Right ventricle myocardium superior (tissue), 1 donor: ENCODE results near the gene LMO7. TPM values are rescaled to one million over a fixed set of nuclear protein-coding genes. Genes with fewer than 3 reads are reported as not detected.
"Not testable (repeated sequence)": the region's sequence is repeated elsewhere in the genome, so short reads cannot be mapped to it uniquely, and the experiment has no call there.

Source experiments
- ATAC-seq: fragments of 200-7000 bp; cut with Tn5 transposase; one replicate; pipeline ENCODE4 v1.9.1; 2020; ENCODE audit warnings: mild to moderate bottlenecking; ENCODE audit not compliant: poor library complexity
- DNase-seq: peaks from one replicate; pipeline ENCODE4 v3.0.0-alpha.2; 2020
- intact Hi-C: fragments of 100-400 bp; cut with DNase I; formaldehyde crosslinking; loops from one replicate; pipeline ENCODE4 v1.11.2; 2022
- total RNA-seq: library from RNA; stranded (reverse); fragmentation: NEBNext Ultra II Directional; extraction: Animal tissue kit (Norgen Biotek cat#: 25700); gene quantifications from one replicate; pipeline ENCODE4 v1.2.1, GENCODE V29; 2021
- donor health status: DM: no; HTN: yes; CAD: no; lungs with severe emphysema.

LMO7 gene
- total RNA-seq, 1 donor from 2014 or later, result 440 TPM

DNA sequence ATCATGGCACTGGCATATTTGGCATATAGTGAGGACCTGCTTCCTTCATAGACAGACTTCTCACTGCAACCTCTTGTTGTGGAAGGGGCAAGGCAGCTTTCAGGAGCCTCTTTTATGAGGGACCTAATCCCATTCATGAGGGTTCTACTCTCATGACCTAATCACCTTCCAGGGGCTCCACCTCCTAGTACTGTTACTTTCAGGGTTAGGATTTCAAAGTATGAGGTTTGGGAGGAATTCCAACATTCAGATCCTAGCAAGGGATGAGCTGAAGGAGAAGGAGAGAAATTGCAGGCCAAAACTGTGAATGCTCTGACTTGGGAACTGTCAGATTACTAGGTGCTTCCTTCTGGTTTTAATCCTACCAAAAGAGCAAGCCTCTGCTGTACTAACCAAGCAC lies 87.8 kb downstream of the LMO7 start:
- DNase-seq (no peak), ATAC-seq (no peak)
- intact Hi-C loops, result no loop called here

DNA sequence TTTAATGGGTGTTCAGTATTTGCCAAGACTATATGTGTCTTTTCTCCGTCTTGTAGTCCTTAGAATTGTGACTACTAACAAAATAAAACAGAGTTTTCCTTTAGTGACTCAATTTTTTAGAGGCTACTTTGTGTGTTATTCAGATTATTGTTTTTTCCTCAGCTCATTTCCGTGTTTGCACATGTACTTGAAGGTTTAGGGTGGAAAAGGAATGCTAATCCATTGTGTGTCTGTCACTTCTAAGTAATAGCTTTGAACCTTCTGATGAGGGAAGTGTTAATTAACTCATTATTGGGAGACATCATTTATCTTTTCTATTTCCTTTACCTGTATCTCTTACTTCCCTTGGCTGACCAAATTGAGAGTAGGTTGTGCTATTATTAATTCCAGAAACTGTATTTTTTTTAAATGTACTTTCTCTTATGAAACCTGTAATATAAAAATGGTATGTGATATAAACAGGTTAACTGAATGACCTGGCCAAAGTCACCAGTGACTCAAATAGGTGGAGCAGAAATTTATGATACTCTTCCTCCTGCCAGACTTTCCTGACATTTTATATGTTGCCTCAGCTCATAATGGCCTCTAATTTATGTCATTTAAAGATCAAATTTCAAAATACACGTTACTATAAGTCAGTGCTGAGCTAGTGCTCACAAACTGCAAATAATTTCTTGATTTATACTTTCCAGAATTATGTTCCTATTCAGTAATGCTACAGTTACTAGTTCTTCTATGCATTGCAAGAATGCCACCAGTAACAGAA lies 88.8 kb downstream of the LMO7 start:
- ATAC-seq, result no peak
- intact Hi-C loops, result no loop called here
- DNase-seq, result no peak

DNA sequence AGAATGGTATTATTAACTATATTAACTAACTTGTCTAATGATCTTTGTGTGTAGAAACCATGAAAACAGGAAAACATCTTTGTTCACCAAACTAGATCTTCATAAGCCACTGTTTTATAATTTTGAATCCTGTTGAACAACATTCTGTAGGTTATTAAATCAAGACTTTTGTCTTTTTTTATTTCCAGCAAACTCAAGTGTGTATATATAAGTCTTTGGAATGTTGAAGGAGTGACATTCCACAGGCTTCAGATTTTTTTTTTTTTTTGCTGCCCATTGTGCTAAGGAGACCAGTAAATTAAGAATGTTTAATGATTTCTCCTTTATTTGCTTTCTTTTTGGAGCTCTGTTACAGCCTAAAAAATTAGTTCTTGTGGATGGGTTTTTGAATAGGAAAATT lies 89.6 kb downstream of the LMO7 start:
- DNase-seq (no peak), ATAC-seq (no peak)
- intact Hi-C loops, result no loop called here

DNA sequence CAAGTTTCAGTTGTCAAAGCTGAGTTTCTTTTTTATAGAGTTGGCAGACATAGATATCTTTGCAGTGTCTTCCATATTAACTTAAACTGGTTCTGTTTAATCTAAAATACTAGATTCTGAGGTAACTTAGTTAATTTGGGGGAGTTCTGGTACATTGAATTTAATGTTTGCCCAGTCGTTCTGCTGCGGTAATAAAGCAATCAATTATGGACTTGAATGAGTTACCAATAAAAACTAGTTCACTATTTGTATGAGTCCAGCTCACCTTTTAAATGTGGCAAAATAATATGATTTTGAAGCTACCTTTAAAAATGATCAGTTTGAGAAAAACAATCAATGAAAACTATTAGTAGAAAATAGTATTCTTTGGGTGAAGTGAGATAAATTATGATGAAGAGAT lies 90.2 kb downstream of the LMO7 start:
- intact Hi-C loops, result no loop called here
- ATAC-seq, result no peak
- no peak for DNase-seq

DNA sequence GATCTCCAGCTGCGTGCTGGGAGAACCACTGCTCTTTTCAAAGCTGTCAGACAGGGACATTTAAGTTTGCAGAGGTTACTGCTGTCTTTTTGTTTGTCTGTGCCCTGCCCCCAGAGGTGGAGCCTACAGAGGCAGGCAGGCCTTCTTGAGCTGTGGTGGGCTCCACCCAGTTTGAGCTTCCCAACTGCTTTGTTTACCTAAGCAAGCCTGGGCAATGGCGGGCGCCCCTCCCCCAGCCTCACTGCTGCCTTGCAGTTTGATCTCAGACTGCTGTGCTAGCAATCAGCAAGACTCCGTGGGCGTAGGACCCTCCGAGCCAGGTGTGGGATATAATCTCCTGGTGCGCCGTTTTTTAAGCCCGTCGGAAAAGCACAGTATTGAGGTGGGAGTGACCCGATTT lies 97.0 kb downstream of the LMO7 start:
- ATAC-seq, DNase-seq, intact Hi-C loops: not testable (repeated sequence)

DNA sequence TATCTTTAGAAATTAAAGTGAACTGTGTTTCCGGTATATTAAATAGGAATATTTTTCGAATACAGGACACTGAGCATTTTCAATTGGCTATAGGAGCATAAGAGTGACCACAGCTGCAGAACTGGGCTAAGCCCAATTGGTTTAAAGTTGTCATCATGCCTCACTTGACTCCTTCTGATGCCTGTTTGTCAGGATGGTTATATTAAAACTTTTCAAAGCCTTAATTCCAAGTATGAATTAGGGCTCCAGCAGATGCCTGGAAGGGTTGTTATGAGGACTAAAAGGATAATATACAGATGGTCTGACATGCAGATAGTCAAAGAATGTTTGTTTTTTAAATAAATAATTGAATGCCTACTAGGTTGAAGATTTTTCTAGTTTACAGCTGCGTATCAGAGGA lies 100.0 kb downstream of the LMO7 start:
- DNase-seq, result no peak
- intact Hi-C loops, result no loop called here
- no peak for ATAC-seq

DNA sequence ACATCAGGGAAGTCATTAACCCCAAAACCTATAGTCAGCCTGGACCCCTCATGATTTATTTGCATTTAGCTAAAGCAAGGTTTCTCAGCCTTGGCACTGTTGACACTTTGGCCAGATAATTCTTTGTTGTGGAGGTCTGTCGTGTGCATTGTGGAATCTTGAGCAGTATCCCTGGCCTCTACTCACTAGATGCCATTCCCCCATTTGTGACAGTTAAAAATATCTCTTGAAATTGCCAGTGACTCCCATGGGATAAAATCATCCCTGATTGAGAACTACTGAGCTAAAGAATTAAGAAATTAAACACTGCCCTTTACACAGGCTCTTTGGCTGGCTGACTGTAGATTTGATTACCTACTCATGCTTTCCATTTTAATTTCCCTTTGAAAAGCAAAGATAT lies 102.7 kb downstream of the LMO7 start:
- no peak for DNase-seq
- ATAC-seq, result no peak
- intact Hi-C loops, result no loop called here

DNA sequence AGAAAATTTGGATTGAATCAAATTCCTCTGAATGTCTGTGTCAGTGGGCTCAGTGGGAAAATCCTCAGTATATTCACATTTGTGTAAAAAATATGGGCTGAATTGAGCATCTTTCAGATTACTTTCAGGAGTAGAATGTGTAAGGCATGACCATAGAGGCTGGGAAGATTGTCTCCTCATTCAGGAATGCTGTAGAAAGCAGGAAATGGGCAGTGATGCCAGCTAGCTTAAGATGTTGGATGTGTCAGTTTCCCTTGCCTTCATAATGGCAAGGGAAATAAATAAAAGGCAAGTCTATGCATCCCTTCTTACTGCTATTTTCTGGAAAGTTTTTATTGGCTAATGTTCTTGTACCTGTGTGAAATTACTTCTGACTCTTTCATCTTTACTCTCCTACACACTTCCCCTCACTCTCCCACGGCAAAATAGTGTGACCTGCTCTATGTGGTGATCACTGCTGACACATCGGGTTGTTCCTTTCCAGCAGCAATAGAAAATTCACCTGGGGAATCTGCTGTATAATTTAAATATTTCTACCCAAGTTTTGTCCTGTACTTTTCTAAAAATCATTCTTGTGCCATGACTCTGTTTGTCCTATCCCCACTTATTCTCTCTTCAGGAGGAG lies 103.2 kb downstream of the LMO7 start:
- ATAC-seq (no peak), DNase-seq (no peak)
- intact Hi-C loops, result no loop called here

DNA sequence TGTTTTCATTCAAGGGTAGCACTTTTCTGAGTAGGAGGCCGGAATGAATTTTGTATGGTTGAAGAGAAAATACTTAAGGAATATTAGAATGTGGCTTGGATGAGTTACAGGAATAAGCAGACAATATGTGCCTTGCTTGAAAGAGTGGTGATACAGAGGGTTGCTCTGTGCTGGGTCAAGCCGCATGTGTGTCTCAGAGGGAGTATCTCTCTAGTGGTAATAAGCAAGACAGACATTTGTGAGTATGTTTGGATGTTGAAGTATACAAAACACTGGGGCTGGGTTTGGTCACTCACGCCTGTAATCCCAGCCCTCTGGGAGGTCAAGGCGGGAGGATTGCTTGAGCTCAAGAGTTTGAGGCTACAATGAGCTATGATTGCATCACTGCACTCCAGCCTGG lies 103.9 kb downstream of the LMO7 start:
- intact Hi-C loops, result no loop called here
- DNase-seq, result no peak
- no peak for ATAC-seq

DNA sequence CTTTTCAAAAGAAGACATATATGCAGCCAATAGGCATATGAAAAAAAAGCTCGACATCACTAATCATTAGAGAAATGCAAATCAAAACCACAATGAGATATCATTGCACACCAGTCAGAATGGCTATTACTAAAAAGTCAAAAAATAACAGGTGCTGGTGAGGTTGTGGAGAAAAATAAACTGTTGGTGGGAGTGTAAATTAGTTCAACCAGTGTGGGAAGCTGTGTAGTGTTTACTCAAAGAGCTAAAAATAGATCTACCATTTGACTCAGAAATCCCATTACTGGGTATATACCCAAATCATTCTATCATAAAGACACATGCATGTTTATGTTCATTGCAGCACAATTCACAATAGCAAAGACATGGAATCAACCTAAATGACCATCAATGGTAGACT lies 106.9 kb downstream of the LMO7 start:
- DNase-seq, ATAC-seq, intact Hi-C loops: not testable (repeated sequence)

DNA sequence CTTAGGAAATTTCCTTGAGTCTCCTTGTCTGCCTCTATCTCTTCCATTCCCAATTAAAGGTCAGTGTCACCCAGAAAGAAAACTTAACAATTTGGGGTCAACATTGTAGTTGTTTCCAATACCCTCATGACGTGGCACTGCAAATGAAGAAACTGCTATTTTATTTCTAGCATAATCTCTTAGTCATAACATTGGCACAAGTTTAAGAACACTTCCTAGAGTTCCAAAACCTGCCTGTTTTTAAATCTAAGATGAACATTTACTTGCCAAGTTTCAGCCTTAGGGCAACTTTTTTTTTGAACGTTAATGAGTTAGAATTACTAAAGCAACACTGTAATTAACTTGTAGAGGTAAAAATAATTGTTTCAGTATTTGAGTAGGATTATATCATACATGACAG lies 108.0 kb downstream of the LMO7 start:
- intact Hi-C loops, result no loop called here
- DNase-seq (no peak), ATAC-seq (no peak)

DNA sequence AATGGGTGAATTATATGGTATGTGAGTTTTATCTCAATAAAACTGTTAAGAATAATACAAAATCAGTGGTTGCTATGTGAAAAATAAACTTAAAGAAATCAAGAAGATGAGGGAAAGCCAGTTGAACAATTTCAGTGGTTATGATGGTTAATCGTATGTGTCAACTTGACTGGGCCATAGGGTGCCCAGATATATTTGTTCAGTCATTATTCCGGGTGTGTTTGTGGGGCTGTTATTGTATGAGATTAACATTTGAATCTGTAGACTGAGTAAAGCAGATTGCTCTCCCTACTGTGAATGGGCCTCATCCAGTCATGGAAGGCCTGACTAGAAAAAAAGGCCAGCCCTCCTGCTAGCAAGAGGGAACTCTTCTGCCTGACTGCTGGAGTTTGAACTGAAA lies 109.3 kb downstream of the LMO7 start:
- ATAC-seq (no peak), DNase-seq (no peak)
- intact Hi-C loops, result no loop called here

DNA sequence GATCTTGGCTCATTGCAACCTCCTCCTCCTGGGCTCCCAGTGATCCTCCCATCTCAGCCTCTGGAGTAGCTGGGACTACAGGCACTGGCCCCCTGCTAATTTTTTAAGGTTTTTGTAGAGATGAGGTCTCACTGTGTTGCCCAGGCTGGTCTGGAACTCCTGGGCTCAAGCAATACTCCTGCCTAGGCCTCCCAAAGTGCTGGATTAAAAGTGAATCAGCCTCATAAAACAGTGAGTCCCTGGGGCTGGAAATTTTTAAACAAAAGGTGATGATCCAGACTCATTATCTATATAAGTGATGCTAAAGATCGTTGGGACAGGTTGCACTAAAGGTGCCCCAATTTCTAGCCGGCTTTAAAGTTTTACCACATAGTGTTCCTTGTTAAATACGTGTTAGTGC lies 112.7 kb downstream of the LMO7 start:
- no peak for DNase-seq
- no peak for ATAC-seq
- intact Hi-C loops, result no loop called here

DNA sequence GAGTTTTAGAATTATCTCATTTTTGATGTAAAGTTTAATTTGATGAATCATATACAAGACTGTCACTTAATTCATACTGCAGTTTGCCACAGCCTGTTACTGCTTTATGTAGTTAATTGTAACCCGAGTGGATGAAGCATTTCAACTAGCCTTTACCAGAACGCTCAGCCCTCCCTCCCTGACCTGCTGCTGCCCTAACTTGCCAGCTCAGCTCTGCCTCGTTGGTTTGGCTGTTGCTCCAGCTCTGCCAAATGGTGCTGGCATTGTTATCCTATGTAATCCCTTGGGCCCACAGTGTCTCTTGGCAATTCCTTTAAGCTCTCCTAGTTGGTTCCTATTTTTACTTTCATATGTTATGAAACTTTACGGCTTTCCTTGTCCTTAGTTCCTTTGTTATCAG lies 113.3 kb downstream of the LMO7 start:
- no peak for DNase-seq
- intact Hi-C loops, result no loop called here
- peak; percentile 69 for ATAC-seq

DNA sequence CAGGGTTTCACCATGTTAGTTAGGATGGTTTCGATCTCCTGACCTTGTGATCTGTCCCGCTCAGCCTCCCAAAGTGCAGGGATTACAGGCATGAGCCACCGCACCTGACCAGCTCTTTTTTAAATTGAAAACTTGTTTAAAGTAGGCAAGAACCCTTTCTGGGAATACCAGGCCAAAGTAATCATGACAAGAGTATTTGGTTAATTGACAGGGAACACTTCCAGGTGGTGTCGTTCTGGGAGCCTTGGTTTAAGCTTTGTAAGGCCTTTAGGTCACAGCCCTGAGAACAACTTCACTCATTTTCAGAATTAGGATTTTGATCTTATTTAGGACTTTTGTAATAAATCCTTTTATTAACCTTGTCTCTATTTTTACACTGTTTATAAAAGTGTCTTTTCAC lies 115.2 kb downstream of the LMO7 start:
- ATAC-seq (no peak), DNase-seq (no peak)
- intact Hi-C loops, result no loop called here

DNA sequence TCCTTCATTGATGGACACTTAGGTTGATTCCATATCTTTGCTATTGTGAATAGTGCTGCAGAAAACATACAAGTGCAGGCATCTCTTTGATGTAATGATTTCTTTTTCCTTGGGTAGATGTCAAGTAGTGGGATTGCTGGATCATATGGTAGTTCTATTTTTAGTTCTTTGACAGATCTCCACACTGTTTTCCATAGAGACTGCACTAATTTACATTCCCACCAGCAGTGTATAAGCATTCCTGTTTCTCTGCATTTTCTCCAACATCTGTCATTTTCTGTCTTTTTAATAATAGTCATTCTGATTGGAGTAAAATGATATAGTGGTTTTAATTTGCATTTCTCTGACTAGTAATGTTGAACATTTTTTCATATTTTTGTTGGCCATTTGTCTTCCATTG lies 116.7 kb downstream of the LMO7 start:
- ATAC-seq (no peak), DNase-seq (no peak)
- intact Hi-C loops, result no loop called here

DNA sequence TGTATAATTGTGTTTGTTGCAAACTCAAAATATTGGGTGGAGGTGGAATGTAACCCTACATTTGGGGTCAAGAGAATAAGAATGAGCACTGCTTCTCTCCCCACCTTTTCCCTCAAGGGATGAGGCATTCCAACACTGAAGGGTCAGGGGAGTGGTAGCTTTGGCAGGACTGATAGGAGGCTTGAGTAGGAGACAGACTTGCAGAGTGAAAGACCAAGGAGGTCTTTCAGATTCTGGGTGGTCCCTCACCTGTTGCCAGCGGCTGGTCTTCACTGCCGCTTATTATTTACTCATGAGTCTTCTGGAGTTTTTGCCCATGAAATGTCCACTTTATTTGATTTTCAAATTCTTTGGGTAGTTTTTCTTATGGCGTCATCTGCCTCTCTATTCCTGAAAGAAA lies 118.8 kb downstream of the LMO7 start:
- no peak for ATAC-seq
- no peak for DNase-seq
- intact Hi-C loops, result no loop called here

DNA sequence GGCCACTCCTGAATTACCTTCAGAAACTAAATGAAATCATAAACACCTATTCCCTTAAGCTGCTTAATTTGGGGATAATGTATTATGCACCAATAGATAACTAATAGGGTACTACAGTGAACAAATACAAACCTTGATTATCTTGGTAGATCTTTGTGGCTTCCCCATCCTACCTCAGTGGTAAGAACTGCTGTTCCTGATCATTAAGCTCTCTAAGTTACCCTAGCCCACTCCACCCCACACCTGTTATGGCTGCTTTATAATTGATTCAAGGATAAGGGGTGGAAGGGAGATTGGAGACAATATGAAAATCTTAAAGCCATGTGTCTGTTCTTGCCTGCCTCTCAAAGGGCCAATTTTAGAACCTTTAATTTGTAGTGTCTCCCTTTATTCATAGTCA lies 121.2 kb downstream of the LMO7 start:
- intact Hi-C loops, result no loop called here
- ATAC-seq, result no peak
- no peak for DNase-seq

DNA sequence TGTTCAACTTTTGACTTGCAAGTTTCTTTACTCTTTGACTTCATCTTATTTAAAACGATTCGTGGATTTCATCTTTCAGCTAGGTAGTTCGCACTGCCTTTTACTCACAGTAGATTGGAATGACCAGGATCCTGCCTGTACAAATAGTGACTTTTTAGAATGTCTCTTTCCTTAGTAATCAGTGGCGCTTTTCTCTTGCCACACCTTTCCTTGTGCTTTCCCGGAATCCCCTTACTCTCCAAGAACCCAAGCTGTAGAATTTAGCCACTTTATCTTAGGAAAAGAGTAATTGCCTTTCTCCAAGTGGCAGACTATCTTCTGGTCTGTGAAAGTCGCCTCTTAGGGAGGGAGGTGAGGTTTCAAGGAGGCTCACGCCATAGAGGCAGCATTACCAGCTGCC lies 123.4 kb downstream of the LMO7 start:
- DNase-seq (no peak), ATAC-seq (no peak)
- intact Hi-C loops, result no loop called here

DNA sequence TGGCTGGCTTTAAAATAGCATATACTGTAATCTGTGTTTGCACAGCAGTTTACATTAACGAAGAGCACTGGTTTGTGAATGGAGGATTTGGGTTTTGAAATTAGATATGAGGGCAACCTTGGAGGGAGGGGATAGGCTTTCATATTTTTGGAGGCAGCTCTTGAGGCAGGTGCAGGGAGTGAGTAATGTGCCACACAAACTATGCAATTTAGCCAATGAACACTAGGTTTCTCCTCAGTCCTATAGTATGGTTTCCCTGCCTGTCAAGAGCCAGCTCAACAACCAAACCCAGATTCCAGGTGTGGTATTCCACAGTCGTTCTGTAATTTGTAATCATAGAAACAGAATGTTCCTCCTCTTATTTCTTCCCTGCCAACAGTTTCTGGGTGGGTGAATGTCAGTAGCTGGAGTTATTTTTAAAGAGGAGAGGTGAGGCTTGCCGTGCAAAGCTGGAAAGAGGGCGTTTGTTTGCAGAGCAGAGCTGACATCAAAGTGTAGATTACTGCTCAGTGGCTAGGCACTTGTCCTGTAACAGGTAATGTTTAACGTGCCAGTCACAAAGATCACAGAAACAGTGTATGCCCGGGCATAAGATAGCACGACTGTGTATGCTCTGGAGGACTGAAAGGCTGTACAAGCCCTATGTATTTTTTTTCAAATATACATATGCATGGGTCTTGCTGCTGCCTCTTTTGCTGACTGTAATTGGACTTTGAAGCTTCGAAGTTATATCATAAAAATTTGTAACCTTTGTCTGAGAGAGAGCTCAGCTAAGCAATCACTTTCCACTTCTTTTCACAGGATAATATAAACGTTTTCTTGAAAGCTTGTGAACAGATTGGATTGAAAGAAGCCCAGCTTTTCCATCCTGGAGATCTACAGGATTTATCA lies 124.2 kb downstream of the LMO7 start:
- intact Hi-C loops, result loop anchor here (5.0 kb wide), 1 partner anchor 47 kb away; no protein-coding TSS in a partner anchor
- ATAC-seq, result peak; percentile 72
- DNase-seq, result no peak
